NCI-H82 treated with DMSO at 0.1 percent for 48 hours (cell line): ENCODE measurements around the gene NOXA1.

Experiments
- DNase-seq: peaks from one replicate; lab custom pipeline; 2025; ENCODE audit not compliant: unreplicated experiment; lab: John Stamatoyannopoulos, UW

Gene NOXA1

GRCh38 chr9:137387114-137387890 lies 35.9 kb upstream of the NOXA1 start:
- DNase-seq = no peak

DNA sequence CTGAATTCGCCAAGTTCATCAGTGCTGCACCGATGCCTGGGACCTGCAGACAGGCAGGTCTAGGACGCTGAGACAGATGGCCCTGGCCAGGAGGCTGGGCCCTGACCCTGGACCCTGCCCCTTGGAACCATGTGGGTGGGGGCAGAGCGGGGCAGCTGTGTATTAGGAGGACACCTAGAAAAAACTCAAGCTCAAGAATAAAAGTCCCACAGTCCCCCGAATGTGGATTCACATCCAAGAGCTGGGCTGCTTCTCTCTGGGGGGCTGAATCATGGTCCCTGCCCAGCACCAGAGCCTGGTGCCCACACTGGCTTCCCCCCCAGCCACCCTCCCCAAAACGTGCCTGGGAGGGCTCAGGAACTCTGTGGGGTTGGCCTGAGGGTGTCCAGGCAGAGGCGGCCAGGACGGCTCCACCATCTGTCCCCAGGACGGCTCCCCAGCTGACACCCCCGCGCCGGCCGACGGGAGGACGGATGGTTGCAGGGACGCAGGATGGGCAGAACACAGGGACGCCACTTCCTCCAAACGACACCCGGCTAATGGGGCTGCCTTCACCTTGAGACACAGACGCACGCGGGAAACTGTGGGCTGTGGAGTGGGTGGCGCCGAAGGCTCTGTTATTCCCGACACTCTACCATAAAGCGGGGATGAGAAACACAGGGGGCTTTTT lies 35.2 kb upstream of the NOXA1 start:
- no peak for DNase-seq

DNA sequence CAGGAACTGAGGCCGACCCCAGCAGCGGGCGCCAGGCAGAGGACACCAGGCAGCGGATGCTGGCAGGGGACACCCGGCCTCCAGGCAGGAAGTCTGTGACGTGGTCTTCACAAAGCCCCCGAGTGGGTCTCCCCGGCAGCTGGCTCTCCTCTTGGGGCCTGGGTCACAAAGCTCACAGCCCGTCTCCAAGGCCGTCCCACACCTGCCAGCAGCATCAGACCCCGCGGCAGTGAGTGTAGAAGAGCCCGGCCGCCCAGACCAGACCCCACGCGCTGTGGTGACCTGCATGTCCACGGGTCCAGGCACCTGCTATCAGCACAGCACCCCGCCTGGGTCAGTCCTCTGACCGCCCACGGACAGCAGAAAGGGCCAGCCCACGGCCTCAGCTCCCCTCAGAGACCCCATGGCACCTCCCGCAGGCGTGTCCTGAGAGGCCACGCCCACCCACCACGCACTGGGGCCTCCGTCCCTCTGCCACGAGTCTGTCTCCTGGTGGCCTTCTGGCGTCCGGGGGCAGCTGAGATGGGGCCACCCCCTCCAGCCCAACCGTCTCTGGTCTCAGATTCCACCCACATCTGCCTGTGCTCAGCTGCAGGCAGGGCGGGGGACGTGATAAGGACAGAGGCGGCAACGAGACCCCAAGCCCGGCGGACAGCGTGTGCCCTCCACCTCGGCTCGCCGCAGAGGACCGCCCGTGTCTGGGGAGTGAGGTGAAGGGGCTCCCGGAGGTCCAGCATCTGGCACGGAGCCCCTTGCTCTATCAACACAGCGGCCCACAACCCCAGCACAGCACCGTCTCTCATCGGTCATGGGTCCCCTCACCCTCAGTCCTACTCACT lies 34.4 kb upstream of the NOXA1 start:
- DNase-seq = no peak

DNA sequence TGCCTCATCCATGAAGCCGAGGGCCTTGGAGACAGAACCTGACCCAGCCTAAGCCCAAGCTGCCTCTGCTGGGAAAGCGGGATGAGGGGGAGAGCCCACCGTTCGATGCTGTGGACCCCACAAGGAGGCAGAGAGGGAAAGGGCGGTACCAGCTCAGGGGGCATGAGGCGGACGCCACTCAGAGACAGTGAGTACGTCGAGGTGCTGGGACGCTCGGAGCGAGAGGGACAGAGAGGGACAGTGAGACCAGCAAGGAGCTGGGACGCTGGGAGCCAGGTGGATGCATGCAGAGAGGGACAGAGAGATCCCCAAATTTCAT lies 33.8 kb upstream of the NOXA1 start:
- no peak for DNase-seq

GRCh38 chr9:137390553-137391410 lies 32.4 kb upstream of the NOXA1 start:
- no peak for DNase-seq

GRCh38 chr9:137391411-137391754 lies 31.8 kb upstream of the NOXA1 start:
- no peak for DNase-seq

- no peak for DNase-seq
Observed at GRCh38 chr9:137392232-137393007, 30.8 kb upstream of the NOXA1 start.

GRCh38 chr9:137393176-137394150 lies 29.7 kb upstream of the NOXA1 start:
- no peak for DNase-seq

- DNase-seq = no peak
Observed at GRCh38 chr9:137394866-137395665, 28.1 kb upstream of the NOXA1 start.

DNA sequence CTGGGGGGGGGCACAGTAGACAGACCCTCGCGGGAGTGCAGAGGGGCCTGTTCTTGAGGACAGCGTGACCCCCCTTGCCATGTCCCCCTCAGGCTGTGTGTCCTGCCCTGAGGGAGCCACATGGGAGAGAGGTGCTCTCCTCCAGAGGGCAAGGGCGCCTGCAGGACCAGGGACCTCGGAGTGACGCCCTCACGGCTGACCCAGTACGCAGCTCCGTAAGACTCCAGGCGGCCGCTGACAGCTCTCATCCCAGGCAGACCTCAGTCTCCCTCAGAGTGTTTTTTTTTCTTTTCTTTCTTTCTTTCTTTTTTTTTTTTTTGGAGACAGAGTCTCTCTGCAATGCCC lies 27.6 kb upstream of the NOXA1 start:
- no peak for DNase-seq

GRCh38 chr9:137396227-137396626 lies 27.0 kb upstream of the NOXA1 start:
- DNase-seq = no peak

GRCh38 chr9:137396634-137397367 lies 26.4 kb upstream of the NOXA1 start:
- no peak for DNase-seq

GRCh38 chr9:137397675-137398423 lies 25.3 kb upstream of the NOXA1 start:
- no peak for DNase-seq

DNA sequence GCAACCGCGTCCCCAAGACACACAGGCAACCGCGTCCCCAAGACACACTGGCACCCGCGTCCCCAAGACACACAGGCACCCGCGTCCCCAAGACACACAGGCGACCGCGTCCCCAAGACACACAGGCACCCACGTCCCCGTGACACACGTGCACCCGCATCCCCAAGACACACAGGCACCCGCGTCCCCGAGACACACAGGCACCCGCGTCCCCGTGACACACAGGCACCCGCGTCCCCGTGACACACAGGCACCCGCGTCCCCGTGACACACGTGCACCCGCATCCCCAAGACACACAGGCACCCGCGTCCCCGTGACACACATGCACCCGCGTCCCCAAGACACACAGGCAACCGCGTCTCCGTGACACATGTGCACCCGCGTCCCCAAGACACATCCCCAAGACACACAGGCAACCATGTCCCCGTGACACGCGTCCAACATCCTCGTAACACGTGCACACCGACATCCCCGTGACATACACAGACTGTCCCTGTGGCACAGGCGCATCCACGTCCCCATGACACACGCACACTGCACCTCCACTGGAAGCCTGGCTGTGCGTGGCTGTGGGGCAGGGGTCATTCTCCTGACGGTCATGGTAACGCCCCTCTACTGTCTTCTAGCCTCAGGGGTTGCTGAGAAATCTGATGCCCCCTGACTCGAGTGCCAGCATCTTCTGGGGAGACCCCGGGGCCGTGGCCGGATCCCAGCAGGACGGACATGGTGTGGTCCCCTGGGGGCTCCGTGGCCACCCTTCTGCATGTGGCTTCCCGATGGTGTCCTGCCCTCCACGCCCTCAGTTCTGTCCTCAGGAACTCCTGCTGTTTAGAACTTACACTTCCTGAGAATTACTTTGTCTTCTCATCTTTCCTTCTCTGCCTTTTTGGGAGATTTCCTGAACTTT lies 24.4 kb upstream of the NOXA1 start:
- no peak for DNase-seq

- no peak for DNase-seq
Observed at GRCh38 chr9:137402746-137403145, 20.4 kb upstream of the NOXA1 start.

- no peak for DNase-seq
Observed at GRCh38 chr9:137403269-137403668, 19.9 kb upstream of the NOXA1 start.
